Skeletal muscle cell (primary cell): ENCODE results near the gene KMT2B.
"Not testable (repeated sequence)": the region's sequence is repeated elsewhere in the genome, so short reads cannot be mapped to it uniquely, and the experiment has no call there.

Source experiments
- DNase-seq: peaks from one replicate; pipeline ENCODE4 v3.0.0-alpha.2; 2010; ENCODE audit warnings: low read depth
- H3K4me3 ChIP-seq: 2 replicates; pipeline ENCODE4 v1.5.1; 2011; ENCODE audit warnings: low read depth, mild to moderate bottlenecking, control low read depth, low read length, moderate library complexity

KMT2B gene

DNA sequence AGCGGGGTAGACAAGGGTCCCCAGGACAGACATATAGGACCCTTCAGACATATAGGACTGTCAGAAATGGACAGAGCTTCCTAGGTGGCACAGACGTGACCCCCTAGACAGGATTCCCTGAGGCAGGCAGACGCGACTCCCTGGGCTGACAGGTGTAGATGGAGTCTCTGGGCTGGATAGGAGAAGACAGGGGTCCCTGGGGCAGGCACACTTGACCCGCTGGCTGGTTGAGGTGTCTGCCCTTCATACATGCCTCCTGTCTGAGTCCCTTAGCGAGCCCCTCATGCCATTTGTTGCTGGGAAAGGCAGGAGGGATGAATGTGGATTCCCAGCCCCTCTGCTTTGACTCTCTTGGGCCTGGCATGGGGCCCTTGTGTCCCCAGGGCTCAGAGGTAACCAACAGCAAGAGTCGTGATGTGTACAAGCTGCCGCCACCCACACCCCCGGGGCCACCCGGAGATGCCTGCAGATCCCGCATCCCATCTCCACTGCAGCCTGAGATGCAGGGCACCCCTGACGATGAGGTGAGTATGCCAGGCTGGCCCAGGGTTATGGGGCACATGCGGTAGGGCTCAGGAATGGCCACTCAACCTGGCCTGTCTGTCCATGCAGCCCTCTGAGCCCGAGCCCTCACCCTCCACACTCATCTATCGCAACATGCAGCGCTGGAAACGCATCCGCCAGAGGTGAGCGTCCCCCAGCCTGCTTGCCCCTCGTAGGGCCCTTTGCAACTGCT lies 36.0 kb downstream of the KMT2B start:
- DNase-seq: no peak
- no peak overlapping the region for H3K4me3 ChIP-seq

DNA sequence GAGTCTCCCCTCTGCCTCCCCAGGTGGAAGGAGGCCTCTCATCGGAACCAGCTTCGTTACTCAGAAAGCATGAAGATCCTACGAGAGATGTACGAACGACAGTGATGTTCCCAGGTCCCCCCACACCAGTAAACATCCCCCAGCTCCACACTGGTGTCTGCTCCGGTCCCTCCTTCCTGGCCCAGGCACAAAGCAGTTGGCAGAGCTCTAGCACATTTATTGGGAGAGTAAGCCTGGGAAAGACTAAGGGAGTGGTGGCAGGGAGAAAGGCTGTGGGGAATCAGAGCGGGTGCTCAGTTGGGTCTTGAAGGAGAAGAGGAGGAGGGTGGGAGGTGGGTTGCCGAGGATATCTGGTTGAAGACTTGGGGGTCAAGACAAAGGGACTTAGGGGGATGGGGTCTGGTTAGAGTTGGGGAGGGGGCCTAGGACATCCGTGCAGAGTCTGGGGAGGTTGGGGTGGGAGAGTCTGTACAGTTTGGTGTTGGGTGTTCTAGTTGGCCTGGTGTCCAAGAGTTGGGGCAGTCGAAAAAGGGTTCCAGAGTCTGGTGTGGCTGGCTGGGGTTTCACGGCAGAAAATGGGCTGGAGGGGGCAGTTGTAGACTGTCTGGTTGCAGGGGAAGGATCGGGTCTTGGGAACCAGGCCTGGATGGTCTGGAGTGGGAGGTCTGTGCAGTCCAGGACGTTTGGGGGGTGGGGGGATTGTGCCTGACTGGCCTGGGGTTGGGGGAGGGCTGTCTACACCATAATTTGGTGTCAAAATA lies 36.7 kb downstream of the KMT2B start:
- DNase-seq: no peak
- peak overlapping the region; percentile 33 for H3K4me3 ChIP-seq

DNA sequence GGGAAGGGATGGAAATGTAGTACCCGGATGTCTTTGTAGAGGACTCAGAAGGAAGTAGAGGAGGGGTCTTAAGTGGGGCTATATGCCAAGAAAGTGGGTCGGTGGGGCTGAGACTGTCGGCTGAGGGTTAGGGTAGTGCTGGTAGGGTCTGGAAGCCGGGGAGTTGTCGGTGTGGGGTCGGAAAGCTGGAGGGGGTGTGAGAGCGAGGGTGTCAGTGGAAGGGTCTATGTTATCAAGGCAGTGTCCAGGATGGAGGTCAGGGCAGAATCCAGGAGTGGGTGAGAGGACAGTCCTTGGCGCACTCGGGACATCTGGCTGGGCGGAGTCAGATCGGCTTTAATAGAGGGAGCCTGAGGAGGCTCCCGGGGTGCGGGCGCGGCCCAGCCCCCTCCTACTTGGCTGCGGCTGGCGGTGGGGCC lies 37.3 kb downstream of the KMT2B start:
- H3K4me3 ChIP-seq: peak overlapping the region; percentile 33
- no peak for DNase-seq

DNA sequence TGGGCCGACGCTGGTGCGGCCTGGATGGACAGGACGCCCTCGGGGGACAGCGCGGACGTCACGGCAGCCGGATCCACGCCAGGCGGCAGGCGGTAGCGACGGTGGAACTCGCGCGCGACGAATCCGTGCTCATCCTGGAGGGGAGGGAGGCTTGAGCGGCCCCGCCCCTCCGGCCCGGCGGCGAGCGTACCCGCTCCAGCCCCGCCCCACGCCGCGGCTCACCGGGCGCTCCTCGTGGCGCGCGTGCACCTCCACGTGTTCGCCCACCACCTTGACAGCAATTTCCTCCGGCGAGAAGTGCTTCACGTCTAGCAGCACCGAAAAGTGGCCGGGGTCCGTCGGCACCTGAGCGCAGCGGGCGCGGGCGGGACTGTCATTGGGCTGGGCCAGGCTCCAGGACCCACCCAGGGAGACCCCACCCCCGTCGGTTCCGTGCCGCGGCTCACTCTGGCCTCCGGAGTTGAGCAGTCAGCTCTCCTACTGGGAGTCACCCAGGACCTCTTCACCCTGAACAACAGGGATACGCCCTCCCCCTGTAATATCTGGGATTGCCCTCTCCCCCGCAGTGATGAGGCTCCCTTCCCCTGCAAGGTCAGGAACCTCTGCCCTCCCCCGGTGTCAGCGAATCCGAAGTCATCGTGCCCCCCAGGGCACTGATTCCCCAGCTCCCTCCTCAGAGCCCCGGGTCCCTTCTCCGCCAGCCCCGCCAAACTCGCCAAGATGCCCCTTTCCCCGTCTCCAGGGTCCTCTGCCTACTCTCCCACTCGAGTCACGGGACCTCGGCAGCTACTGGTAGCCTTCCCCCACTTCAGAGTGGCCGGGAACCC lies 38.0 kb downstream of the KMT2B start:
- peak; percentile 77 for DNase-seq

DNA sequence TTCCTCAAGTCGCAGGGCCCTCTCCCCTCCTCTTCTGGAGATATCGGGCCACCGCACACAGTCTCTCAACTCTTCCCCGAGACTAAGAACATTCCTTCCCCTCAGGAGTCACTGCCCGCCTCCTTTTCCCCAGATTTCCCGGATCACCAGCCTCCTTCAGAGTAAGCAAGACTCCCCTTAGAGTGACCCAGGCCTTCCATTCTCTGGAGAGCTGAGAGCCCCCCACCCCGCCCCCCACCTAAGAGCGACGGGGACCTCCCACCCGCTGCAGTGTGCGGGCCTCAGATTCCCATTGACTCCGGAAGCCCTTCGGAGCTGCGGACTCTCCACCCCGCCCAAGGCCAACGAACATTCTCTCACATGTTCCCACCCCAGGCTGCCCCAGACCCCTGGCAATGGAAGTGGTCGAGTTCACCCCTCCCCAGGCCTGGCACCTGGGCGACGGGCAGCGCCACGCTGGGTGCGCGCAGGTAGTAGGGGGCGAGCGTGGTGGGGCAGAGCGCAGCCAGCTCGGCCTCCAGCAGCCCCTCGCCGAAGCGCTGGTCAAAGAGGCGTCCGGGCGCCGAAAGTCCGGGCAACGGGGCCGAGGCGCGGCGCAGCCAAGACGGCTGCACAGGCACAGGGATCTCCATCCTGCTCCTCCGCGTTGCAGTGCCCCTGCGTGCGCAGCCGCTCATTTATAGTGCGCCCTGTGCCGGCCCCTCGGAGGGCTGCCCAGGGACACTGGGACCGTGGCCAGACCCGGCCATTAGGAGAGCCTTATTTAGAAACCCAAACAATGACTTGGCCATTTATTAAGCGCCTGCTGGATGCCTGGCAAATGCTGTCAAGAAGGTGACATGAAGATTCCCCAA lies 38.8 kb downstream of the KMT2B start, which contains the start of gene HSPB6:
Gene HSPB6, minus strand, starts transcription at position 653 of the 854 bp plus-strand sequence. Its CDS starts 21 bp downstream, at position 632.
- peak within 1 kb of the TSS; percentile 81 for H3K4me3 ChIP-seq
- no peak for DNase-seq

More for the DNA sequence above, 38.0 kb downstream of the KMT2B start:
- H3K4me3 ChIP-seq: peak overlapping the region; percentile 81

DNA sequence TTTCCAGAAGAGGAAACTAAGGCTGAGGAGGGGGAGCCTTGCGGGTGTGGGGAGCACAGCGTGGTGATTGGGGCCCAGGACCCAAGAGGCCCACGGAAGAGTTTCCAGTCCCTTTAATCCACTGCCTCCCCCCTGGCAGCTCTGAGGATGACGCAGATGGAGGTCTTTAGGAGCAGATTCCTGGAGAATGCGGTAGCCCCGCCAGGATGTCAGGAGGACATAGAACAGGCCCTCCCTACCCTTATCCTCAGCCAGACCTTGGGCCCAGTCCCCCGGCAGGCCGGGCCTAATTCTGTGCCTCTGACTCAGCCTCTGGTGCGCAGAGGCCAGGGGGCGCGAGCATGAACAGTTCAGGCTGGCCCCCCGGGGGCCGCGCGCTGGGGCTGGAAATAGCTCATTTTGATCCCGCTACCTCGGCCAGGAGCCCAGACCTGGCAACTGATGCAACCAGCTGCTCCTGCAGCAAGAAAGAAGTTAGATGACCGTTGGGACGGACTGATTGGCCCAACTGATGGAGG lies 39.5 kb downstream of the KMT2B start:
- peak; percentile 98 for DNase-seq
- H3K4me3 ChIP-seq: peak overlapping the region; percentile 81

DNA sequence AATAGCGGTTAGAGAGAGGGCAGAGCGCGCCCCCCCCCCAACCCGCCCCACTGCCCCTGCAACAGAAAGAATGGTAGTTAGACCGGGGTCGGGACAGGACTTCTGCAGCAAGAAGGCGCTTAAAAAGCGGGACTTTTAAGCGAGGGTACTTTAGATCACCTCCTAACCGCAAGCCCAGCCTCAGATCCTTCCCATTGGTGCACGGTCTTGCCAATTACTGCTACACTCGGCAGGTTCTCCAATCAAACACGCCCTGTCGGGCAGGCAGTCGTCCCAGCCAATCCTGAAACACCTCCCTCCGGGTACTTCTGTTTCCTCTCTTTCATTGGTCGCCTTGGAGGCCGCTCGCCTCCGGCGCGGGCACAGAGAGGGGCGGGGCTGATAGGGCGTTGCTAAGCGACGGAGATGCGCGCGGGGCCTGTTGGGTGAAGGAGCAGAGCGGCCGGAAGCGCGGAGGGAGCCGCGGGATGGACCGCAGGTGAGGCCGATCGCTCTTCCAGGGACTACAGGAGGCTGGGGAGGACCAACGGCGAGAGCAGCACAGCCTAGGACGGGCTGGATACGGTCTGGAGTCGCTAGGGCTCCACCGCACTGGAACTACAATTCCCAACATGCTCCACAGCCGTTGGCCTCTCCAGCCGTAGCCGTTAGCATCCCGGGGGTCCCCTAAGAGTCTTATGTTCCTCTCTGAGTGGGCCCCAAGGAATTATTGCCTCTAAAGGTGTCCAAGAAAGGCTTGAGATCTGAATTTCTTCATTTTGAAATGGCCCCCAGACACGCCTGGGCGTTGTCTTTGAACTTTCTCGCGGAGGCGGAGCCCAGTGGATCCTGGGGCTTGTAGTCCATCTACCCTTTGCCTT lies 40.2 kb downstream of the KMT2B start, which contains the start of gene PROSER3:
Gene PROSER3, plus strand, starts transcription at position 428 of the 860 bp plus-strand sequence. Its CDS starts 40 bp downstream, at position 468.
- peak; percentile 98 for DNase-seq

DNA sequence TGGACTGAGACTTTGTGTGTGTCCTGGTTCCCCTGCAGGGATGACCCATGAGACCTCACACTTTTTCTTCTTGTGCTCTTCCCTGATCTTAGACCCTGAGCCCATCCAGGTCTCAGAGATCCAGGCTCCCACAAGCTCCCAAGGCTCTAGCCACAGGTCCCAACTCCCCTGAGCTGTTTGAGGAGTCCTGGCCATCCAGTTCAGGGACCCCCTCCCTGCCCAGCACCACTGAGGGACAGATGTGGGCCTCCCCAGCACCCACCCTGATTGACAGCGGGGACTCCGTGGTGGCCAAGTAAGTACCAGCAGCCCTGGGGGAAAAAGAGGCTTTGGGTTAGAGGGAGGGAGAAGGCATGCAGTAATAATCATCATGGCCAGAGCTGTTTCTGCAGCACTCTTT lies 41.9 kb downstream of the KMT2B start:
- H3K4me3 ChIP-seq: no peak overlapping the region
- DNase-seq: no peak

More for the DNA sequence above, 40.2 kb downstream of the KMT2B start, which contains the start of gene PROSER3:
- peak within 1 kb of the TSS; percentile 81 for H3K4me3 ChIP-seq

DNA sequence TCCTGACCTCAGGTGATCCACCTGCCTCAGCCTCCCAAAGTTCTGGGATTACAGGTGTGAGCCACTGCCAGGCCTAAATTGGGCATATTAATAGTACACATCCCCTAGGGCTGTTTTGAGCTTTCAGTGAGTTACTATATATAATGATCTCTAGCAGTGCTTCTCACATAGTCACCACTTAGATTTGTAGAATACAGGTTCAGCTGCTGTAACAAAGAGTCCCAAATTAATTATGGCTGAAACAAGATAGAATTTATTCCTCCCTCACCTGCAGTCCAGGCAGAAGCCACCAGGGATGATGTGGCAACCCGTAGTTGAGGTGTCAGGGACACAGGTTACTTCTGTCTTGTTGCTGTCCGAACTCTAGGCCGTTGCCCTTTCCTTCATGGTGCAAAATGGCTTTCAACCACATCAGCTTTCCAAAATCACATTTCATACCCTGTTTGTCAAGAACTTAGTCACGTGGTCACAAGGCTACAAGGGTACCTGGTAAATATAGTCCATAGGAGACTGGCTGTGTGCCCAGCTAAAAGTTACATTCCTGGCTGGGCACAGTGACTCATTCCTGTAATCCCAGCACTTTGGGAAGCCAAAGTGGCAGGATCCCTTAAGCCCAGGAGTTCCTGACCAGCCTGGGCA lies 43.0 kb downstream of the KMT2B start:
- H3K4me3 ChIP-seq: no peak overlapping the region
- no peak for DNase-seq

DNA sequence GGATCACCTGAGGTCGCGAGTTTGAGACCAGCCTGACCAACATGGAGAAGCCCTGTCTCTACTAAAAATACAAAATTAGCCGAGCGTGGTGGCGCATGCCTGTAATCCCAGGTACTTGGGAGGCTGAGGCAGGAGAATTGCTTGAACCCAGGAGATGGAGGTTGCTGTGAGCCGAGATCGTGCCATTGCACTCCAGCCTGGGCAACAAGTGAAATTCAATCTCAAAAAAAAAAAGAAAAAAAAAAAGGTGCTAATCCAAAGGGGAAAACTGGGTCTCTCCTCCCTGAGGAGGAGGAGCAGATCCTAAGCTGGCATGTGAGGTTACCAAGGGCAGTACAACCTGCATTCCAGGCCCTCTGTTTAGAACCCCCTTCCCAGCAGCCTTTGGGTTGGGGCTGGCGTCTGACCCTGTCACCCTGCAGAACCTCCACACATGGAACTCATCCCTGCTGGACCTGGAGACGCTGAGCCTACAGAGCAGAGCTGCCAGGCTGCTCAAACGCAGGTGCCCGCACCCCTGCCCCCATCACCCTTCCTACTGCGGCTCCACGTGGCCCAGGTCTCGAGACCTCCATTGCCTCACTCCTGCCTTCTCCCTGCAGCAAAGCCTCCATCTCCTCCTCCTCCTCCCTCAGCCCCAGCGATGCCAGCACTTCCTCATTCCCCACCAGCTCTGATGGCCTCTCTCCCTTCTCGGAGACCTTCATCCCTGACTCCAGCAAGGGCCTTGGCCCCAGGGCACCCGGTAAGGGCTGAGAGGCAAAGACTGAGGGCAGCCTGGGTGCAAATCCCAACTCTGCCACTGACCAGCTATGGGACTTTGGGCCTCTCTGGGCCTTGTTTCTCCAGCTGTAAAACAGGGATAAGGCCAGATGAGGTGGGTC lies 46.9 kb downstream of the KMT2B start:
- no peak overlapping the region for H3K4me3 ChIP-seq
- no peak for DNase-seq

DNA sequence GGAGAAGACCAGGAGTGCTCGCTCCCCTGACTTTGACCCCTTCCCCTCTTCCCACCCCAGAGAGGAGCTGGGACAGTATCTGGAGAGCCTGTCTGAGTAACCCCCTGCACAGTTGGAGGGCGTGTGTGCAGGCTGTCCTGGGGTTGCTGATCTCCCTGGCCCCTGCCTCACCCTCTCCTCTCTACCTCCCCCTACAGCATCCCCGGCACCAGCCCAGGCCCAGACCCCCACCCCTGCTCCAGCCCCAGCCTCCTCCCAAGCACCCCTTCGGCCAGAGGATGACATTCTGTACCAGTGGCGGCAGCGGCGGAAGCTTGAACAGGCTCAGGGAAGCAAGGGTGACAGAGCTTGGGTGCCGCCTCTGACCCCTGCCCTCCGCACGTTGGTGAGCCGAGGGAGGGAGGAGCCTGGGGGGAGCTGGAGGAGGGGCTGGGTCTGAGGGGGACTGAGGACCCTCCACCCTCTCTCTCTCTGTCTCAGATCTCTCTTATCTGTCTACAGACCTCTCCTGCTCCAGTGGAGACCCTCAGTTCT lies 48.8 kb downstream of the KMT2B start:
- H3K4me3 ChIP-seq: no peak overlapping the region
- DNase-seq: no peak

DNA sequence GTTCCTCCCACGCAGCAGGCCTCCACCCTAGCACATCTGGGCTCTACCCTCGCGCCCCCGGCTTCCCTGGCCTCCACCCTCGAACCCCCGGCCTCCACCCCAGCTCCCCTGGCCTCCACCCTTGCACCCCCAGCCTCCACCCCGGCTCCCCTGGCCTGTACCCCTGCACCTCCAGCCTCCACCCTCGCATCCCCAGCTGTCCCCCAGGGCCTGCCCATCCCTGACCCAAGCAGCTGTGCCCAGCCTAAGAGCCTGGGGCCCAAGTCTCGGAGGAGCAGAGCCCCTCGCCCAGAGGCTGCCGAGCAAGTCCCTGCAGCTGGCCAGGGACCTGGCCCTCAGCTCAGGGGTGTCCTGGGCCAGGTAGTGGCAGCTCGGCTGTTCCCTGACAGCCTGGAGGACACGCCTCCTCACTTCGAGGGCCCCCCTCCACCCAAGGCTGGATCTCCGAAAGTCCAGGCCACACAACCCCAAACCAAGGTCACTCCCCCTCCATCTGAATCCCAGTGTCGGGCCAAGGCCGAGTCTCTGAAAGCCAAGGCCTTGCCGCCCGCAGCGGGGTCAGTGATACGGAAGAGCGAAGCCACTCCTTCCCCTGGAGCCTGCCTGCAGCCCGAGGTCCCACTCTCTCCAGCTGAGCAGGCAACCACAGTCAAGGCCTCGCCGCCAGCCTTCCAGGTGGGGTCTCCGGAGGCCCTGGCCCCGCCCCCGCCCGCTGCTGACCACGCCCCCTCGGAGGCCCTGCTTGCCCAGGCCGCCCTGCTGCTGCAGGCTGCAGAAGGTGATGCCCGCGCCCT lies 49.7 kb downstream of the KMT2B start:
- no peak for DNase-seq
- H3K4me3 ChIP-seq: no peak overlapping the region

DNA sequence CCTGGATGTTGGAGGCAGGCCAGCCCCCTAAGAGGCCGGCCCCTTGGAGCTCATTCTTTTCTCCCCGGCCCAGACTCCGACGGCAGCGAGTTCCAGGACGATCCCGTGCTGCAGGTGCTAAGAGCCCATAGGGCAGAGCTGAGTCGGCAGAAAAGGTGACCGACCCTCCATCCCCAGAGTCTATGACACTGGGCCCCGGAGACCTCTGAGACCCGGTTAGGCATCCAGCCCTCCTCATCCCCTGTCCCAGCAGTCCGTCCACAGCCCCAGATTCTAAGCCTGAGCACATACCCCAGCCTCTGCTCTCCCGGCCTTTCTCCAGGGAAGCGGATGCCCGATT lies 50.2 kb downstream of the KMT2B start:
- no peak for DNase-seq
- no peak overlapping the region for H3K4me3 ChIP-seq

DNA sequence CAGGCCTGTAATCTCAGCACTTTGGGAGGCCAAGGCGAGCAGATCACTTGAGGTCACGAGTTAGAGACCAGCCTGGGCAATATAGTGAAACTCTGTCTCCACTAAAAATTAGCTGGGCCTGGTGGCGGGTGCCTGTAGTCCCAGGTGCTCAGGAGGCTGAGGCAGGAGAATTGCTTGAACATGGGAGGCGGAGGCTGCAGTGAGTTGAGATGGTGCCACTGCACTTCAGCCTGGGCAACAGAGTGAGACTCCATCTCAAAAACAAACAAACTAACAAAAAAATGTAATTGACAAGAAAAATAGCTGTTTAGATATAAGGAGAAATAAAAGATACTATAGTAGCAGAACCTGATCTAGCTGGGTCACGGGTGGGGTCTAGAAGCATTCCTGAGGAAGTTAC lies 54.6 kb downstream of the KMT2B start:
- DNase-seq: not testable (repeated sequence)

DNA sequence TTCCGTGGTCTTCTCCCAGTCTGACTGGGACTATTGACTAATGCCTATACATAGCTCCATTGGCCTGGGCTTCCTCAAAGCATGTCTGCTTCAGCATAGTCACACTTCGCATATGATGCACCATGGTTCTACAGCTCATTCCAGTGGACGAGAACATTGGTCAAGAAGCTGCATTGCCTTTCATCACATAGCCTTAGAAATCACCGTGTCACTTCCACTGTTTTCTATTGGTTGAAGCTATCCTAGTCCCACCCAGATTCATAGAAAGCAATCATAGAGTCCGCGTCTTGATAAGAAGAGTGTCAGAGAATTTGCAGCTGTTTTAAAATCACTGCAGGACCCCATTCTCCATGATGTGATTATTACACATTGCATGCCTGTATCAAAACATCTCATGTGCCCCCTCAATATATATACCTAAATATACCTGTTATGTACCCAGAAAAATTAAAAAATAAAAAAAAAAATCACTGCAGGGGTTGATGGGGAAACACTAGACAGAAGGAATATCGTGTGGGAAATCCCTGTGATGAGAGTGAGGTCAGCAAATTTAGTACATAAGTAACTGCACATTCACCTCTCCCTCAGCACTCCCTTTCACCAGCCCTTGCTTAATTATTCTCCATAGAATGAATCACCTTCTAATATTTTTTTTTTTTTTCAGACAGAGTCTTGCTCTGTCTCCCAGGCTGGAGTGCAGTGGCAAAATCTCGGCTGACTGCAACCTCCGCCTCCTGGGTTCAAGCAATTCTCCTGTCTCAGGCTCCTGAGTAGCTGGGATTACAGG lies 55.4 kb downstream of the KMT2B start:
- H3K4me3 ChIP-seq: no peak overlapping the region
- DNase-seq: no peak

More for the DNA sequence above, 54.6 kb downstream of the KMT2B start:
- H3K4me3 ChIP-seq: not testable (repeated sequence)
